Measurements from ENCODE around the gene CD4. TPM values are rescaled to one million over a fixed set of nuclear protein-coding genes. Genes with fewer than 3 reads are reported as not detected.
A peak's percentile ranks its signal among the peaks of the same experiment; 100 is the strongest.

CD4 gene
- total RNA-seq, 3 donors from 2014 or later: 8.9 to 16.5 (median 14.8) TPM

GRCh38 chr12:6819106-6820030 lies 30.0 kb downstream of the CD4 start:
- Histone ChIP-seq H3K4me1 (ENCODE audit: low read depth) (no peaks in the 10 kb centered on the region), H3K36me3 (ENCODE audit: low read depth) (no peaks in the 10 kb centered on the region), H3K9me3 (no peaks in the 10 kb centered on the region), H3K4me3 (no peak overlapping the region)
- no peak for ATAC-seq
- intact Hi-C loops (cut with DNase I, micrococcal nuclease): loop anchor here in 1 of 2 donors (10.0 kb wide), 1 partner anchor 85 kb away; no protein-coding TSS in a partner anchor
- no peak for DNase-seq
- TF ChIP-seq CTCF (IDR thresholded peaks at IDR 0.05): no peak

- Histone ChIP-seq H3K4me1 (ENCODE audit: low read depth) (no peaks in the 10 kb centered on the region), H3K9me3 (no peaks in the 10 kb centered on the region), H3K4me3 (no peak overlapping the region), H3K36me3 (ENCODE audit: low read depth) (no peaks in the 10 kb centered on the region)
- no peak for ATAC-seq
- TF ChIP-seq CTCF (IDR thresholded peaks at IDR 0.05): no peak
- intact Hi-C loops (cut with DNase I, micrococcal nuclease): loop anchor here in 1 of 2 donors (10.0 kb wide), 1 partner anchor 85 kb away; no protein-coding TSS in a partner anchor
- no peak for DNase-seq
These were observed 30.8 kb downstream of the CD4 start for GRCh38 chr12:6820166-6820565.

GRCh38 chr12:6821591-6822425 lies 32.5 kb downstream of the CD4 start, which contains the start of gene GPR162:
GPR162 (plus strand) TSS chr12:6821821; CDS start chr12:6823899, 2,078 bp downstream.
- H3K4me1 ChIP-seq (ENCODE audit: low read depth): no peaks in the 10 kb centered on the region
- no peaks in the 10 kb centered on the region for H3K9me3 ChIP-seq
- no peaks in the 10 kb centered on the region for H3K36me3 ChIP-seq (ENCODE audit: low read depth)
- intact Hi-C loops (cut with DNase I, micrococcal nuclease): loop anchor here in 1 of 2 donors (10.0 kb wide), 1 partner anchor 87 kb away; no protein-coding TSS in a partner anchor
- peak; percentile 33 to 60 (median 53) for DNase-seq
- peak; percentile 28 for ATAC-seq
- no peak within 1 kb of the TSS for H3K4me3 ChIP-seq
- no peak for TF ChIP-seq CTCF (IDR thresholded peaks at IDR 0.05)

GRCh38 chr12:6822426-6823135 lies 33.3 kb downstream of the CD4 start:
- TF ChIP-seq CTCF (IDR thresholded peaks at IDR 0.05): no peak
- Histone ChIP-seq H3K36me3 (ENCODE audit: low read depth) (no peaks in the 10 kb centered on the region), H3K4me1 (ENCODE audit: low read depth) (peaks cover 6% of the 10 kb centered on the region), H3K9me3 (no peaks in the 10 kb centered on the region), H3K4me3 (no peak overlapping the region)
- no peak for ATAC-seq
- intact Hi-C loops (cut with DNase I, micrococcal nuclease): loop anchor here in 1 of 2 donors (10.0 kb wide), 1 partner anchor 88 kb away; no protein-coding TSS in a partner anchor
- DNase-seq: no peak

Data from mucosa of descending colon (tissue), 3 donors.